ENCODE measurements around the gene MICU1.

Gene MICU1

DNA sequence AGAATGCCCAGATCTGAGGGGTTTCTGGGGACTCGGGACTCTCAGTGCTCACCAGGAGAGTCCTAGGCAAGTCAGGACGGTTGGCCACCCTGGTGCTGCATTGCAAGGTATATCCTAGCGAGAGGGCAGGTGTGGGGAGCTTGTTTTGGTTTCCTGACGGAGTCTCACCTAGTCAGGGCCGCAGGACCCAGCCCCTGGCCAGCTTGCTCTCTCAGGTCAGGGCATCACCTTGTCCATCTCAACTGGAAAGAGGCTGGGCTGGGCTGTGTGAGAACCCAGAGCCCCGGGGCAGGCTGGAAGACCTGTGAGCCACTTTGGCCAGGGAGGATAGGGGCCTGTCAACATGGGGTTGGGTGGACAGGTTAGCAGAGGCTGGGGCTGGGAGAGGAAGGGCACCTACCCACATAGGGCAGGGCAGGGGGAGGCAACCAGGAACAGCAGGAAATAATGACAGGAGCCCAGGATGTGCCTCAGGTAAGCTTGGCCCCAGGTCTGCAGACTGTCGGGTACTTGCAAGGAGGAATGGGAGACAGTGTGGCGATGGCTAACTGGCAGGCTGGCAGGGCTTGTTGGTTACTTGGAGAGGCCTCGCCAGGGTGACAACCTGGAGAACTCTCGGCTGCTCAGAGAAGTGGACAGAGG is 302.6 kb downstream of the MICU1 start:
- Mint-ChIP-seq H3K27ac (peak overlapping the region; percentile 99), H3K9me3 (peaks cover 8% of the 10 kb centered on the region), H3K27me3 (ENCODE audit: low read depth) (no peaks in the 10 kb centered on the region), H3K36me3 (ENCODE audit: low read depth) (peaks cover 7% of the 10 kb centered on the region), H3K4me1 (ENCODE audit: low read depth) (peaks cover 63% of the 10 kb centered on the region), H3K4me3 (no peak overlapping the region)

- Mint-ChIP-seq H3K4me1 (ENCODE audit: low read depth) (peaks cover 61% of the 10 kb centered on the region), H3K9me3 (peaks cover 8% of the 10 kb centered on the region), H3K27ac (peak overlapping the region; percentile 99), H3K4me3 (peak overlapping the region; percentile 21), H3K27me3 (ENCODE audit: low read depth) (no peaks in the 10 kb centered on the region), H3K36me3 (ENCODE audit: low read depth) (peaks cover 7% of the 10 kb centered on the region)
Measured at GRCh38 chr10:72322280-72323058, 303.4 kb downstream of the MICU1 start.

- H3K9me3 Mint-ChIP-seq: peaks cover 7% of the 10 kb centered on the region
- H3K27ac Mint-ChIP-seq: peak overlapping the region; percentile 99
- H3K4me1 Mint-ChIP-seq (ENCODE audit: low read depth): peaks cover 64% of the 10 kb centered on the region
- H3K36me3 Mint-ChIP-seq (ENCODE audit: low read depth): peaks cover 7% of the 10 kb centered on the region
- no peaks in the 10 kb centered on the region for H3K27me3 Mint-ChIP-seq (ENCODE audit: low read depth)
- peak overlapping the region; percentile 21 for H3K4me3 Mint-ChIP-seq
Measured at GRCh38 chr10:72322030-72322279, 303.9 kb downstream of the MICU1 start.

DNA sequence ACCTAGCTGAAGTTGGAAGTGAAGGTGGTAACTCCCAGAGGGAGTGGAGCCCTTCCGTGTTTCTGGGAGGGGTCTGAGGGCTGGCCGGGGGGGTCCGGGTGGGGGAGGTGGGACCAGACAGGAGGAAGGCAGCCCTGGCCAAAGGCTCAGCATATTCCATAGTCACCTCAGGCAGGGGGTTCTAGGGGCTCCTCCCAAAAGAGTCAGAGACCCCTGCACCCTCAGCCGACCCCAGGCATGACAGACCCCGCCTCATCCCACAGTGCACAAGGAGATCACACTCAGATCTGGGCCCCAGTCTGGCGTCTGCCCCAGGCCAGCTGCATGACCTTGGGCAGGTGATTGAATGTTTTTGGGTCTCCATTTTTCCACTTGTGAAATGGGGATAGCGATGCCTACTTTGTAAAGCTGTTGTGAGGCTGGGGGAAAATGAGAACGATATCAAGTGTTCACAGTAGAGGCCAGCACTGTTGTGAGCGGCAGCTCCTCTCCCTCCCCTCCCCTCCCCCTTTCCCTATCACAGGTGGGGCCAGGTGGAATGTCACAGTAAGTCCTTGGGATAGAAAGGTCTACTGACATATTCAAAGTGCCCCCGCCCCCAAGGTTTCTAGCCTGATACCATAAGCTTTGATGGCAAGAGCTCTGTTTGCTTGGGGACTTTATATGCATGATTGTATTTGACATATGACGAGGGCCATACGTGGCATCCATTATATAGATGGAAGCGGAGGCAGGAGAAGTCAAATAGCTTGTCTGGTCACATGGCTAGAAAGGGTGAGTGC is 304.4 kb downstream of the MICU1 start:
- H3K36me3 Mint-ChIP-seq (ENCODE audit: low read depth): peaks cover 2% of the 10 kb centered on the region
- peaks cover 62% of the 10 kb centered on the region for H3K4me1 Mint-ChIP-seq (ENCODE audit: low read depth)

GRCh38 chr10:72320676-72321247 is 305.1 kb downstream of the MICU1 start:
- peak overlapping the region; percentile 79 for H3K4me3 Mint-ChIP-seq
- no peaks in the 10 kb centered on the region for H3K36me3 Mint-ChIP-seq (ENCODE audit: low read depth)
- H3K9me3 Mint-ChIP-seq: no peaks in the 10 kb centered on the region
- H3K4me1 Mint-ChIP-seq (ENCODE audit: low read depth): peaks cover 66% of the 10 kb centered on the region
- no peaks in the 10 kb centered on the region for H3K27me3 Mint-ChIP-seq (ENCODE audit: low read depth)
- peak overlapping the region; percentile 99 for H3K27ac Mint-ChIP-seq

More for the DNA sequence above, 304.4 kb downstream of the MICU1 start:
- H3K9me3 Mint-ChIP-seq: peaks cover 2% of the 10 kb centered on the region
- H3K4me3 Mint-ChIP-seq: no peak overlapping the region
- H3K27ac Mint-ChIP-seq: peak overlapping the region; percentile 99
- H3K27me3 Mint-ChIP-seq (ENCODE audit: low read depth): no peaks in the 10 kb centered on the region

DNA sequence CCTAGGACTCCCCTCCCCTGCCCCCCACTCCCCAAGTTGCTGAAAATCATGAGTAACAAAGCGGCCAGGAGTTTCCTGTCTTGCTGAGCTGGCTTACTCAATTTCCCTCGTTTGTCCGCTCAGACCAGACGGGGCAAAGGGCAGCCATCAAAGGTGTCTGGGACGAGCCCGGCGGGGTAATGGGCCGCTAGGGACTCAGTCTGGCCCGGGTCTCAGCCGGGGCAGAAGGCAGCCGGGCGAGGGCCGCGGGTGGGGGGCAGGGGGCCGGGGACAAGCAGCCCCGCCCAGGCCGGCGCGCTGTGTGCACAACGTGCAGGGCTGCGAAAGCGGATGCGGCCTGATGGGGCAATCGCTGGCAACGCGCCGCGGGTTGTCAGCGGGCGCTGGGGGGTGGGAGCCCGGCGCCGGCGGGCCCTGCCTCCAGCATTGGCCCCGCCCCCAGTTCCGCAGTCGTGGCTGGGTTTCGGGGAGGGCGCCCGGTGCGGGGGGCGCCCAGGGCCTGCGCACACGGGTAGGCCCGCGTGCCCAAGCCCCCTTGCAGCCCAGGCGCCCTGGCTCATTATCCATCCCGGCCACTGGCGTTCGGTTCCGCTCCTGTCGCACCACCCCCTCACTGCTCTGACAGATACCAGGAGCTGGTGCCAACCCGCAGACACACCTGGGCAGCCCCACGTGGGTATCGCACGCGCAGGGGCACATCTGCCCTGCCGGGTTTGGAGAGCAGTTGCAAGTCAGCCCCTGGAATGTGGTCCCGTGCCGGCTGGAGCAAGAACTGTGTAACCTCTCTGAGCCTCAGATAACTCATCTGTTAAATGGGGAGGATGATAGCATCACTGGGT is 306.2 kb downstream of the MICU1 start:
- no peaks in the 10 kb centered on the region for H3K9me3 Mint-ChIP-seq
- H3K36me3 Mint-ChIP-seq (ENCODE audit: low read depth): no peaks in the 10 kb centered on the region
- peaks cover 69% of the 10 kb centered on the region for H3K4me1 Mint-ChIP-seq (ENCODE audit: low read depth)
- no peaks in the 10 kb centered on the region for H3K27me3 Mint-ChIP-seq (ENCODE audit: low read depth)
- peak overlapping the region; percentile 99 for H3K27ac Mint-ChIP-seq
- peak overlapping the region; percentile 79 for H3K4me3 Mint-ChIP-seq

GRCh38 chr10:72318418-72319262 is 307.2 kb downstream of the MICU1 start:
- no peaks in the 10 kb centered on the region for H3K9me3 Mint-ChIP-seq
- peak overlapping the region; percentile 74 for H3K4me3 Mint-ChIP-seq
- peak overlapping the region; percentile 91 for H3K27ac Mint-ChIP-seq
- peaks cover 65% of the 10 kb centered on the region for H3K4me1 Mint-ChIP-seq (ENCODE audit: low read depth)
- H3K36me3 Mint-ChIP-seq (ENCODE audit: low read depth): no peaks in the 10 kb centered on the region
- H3K27me3 Mint-ChIP-seq (ENCODE audit: low read depth): no peaks in the 10 kb centered on the region
